Activated CD8-positive, alpha-beta memory T cell treated with anti-CD3 and anti-CD28 coated beads, Interleukin-2, amount 10 ng/mL, durations not matched to agents 7 days and 5 days (primary cell): ENCODE data around the gene RTL10. TPM values are rescaled to one million over a fixed set of nuclear protein-coding genes. Genes with fewer than 3 reads are reported as not detected.

Experiments
- ATAC-seq: fragments of 150-1000 bp; cut with Tn5 transposase; one replicate; pipeline ENCODE4 v1.10.0; 2021; ENCODE audit warnings: moderate library complexity
- CTCF ChIA-PET: fragments of 350-600 bp; sonication (Branson Sonifier 250); formaldehyde crosslinking; loops from one replicate; lab custom pipeline; 2021; ENCODE audit warnings: antibody characterized with exemption; lab: Charles Lee
- DNase-seq: peaks from one replicate; pipeline ENCODE4 v3.0.0-alpha.2; 2020
- H3K27ac Mint-ChIP-seq: one replicate; pipeline ENCODE4 v1.8.0; 2021; ENCODE audit warnings: mild to moderate bottlenecking, mixed read lengths
- H3K27me3 Mint-ChIP-seq: one replicate; pipeline ENCODE4 v1.8.0; 2021; ENCODE audit warnings: mixed read lengths
- H3K36me3 Mint-ChIP-seq: one replicate; pipeline ENCODE4 v1.8.0; 2021; ENCODE audit warnings: mild to moderate bottlenecking, mixed read lengths
- H3K4me1 Mint-ChIP-seq: one replicate; pipeline ENCODE4 v1.8.0; 2021; ENCODE audit warnings: mixed read lengths
- H3K4me3 Mint-ChIP-seq: one replicate; pipeline ENCODE4 v1.8.0; 2021; ENCODE audit warnings: mild to moderate bottlenecking, moderate library complexity, mixed read lengths
- H3K9me3 Mint-ChIP-seq: one replicate; pipeline ENCODE4 v1.8.0; 2022; ENCODE audit warnings: low read depth, mixed read lengths
- total RNA-seq, 2 experiments: library from RNA; stranded (reverse); gene quantifications; one replicate each; pipeline ENCODE4 v1.2.3, GENCODE V29; 2021

RTL10 gene
- total RNA-seq, 2 experiments from 2014 or later: 12.8 to 15.9 TPM

DNA sequence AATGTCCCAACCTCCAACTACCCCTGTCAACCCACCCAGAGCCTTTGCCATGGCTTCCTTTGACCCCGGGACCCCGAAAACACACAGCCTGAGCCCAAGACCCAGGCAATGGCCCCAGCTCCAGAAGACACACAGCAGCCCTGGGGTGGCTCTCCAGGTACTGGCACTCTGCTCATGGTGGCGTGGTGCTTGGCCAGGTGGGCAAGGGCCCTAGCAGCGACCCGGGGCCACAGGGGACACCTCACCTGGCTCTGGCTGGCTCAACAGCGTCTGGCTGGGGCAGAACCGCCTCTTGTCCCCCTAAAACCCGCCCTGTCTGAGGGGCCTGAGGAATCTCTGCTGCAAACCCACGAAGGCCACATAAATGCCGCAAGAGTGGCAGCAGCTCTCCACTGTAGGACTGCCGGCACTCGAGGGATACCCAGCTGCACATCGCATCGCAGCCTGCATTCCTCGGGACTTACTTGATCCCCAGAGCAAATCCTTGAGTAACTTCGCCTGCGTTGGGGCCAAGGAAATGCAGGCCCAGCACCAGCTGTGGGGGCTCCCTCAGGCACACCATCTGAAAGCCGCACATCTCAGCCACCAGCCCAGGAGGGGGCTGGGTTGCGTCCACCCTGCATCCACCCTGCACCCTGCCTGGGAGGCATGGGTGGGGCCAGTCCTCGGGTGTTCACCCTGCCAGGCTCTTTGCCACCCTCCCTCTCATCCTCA lies 23.1 kb upstream of the RTL10 start:
- no peaks in the 10 kb centered on the region for H3K36me3 Mint-ChIP-seq
- no peaks in the 10 kb centered on the region for H3K27me3 Mint-ChIP-seq
- ATAC-seq (no peak), DNase-seq (no peak)
- peaks cover 3% of the 10 kb centered on the region for H3K4me1 Mint-ChIP-seq
- H3K9me3 Mint-ChIP-seq: no peaks in the 10 kb centered on the region
- H3K4me3 Mint-ChIP-seq: no peak overlapping the region
- CTCF ChIA-PET: no interaction called here
- H3K27ac Mint-ChIP-seq: no peak overlapping the region

GRCh38 chr22:19876941-19877625 lies 22.4 kb upstream of the RTL10 start:
- CTCF ChIA-PET: no interaction called here
- no peak for DNase-seq
- H3K27me3 Mint-ChIP-seq: no peaks in the 10 kb centered on the region
- peaks cover 3% of the 10 kb centered on the region for H3K4me1 Mint-ChIP-seq
- no peaks in the 10 kb centered on the region for H3K9me3 Mint-ChIP-seq
- ATAC-seq: no peak
- no peak overlapping the region for H3K4me3 Mint-ChIP-seq
- H3K36me3 Mint-ChIP-seq: no peaks in the 10 kb centered on the region
- H3K27ac Mint-ChIP-seq: no peak overlapping the region

DNA sequence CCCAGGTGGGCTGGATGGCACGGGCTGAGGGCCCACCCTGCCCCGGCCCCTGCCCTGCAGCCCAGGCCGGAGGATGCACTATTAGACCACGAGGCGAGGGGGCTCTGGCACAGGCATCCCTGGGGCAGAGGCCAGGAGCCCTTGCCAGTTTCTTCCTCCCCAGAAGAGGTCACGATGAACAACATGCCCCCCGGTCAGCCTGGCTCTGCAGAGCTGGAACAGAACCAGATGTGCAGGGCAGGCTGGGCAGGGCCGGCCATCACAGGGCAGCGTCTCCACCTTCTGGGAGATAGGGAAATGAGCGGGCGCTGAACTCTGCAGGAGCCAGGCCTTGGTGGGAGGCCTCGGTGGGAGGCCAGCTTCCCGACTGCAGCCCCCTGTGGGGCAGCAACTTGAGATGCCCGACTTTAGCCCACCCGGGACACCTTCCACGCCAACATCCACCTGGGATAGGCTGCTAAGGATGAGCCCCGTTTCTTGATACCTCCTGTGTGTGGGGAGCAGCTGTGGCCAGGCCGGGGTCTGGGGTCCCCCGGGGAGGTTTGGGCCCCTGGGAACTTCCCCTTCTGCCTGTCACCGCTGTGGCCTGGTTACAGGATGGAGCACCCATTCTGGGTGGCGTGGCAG lies 21.8 kb upstream of the RTL10 start:
- Mint-ChIP-seq H3K36me3 (no peaks in the 10 kb centered on the region), H3K4me1 (peaks cover 3% of the 10 kb centered on the region), H3K9me3 (no peaks in the 10 kb centered on the region), H3K27me3 (no peaks in the 10 kb centered on the region), H3K4me3 (no peak overlapping the region), H3K27ac (no peak overlapping the region)
- CTCF ChIA-PET: interaction anchor here (1.2 kb wide), 1 partner anchor 10 kb away, joined by 3 read pairs; no protein-coding TSS in a partner anchor
- no peak for ATAC-seq
- no peak for DNase-seq

DNA sequence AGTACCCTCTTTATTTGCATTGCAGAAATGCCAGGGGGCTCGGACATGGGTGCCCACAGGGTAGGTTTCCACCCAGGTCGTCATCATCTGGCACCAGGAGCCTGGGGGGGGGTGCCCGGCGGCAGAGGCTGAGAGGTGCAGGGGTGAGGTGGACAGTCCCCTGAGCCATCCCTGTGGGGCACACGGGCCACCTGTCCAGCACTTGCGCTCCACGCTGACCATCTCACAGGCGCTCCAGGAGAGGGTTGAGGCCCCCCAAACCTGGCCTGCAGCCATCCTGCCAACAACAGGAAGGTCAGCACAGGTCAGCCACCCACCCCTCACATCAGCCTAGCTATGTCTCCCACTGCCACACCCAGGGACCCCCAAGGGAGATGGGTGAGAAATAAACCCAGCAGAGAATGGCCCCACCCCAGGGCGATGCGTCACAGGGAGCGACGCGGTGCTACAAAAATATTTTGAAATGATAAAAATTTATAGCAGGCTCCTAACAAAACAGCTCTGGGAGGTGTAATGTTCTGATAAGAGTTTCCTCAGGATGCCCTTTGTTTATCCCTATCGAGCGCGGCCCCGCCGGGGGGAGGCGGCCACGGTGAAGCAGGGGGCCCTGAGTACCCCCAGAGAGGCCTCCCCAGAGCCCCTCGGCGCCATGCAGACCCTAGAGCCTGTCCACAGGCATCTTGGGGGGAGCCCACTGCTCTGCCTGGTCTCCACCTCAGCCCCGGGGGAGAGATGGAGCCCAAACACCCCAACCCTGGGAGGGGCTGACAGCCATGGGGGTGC lies 21.0 kb upstream of the RTL10 start:
- H3K27me3 Mint-ChIP-seq: no peaks in the 10 kb centered on the region
- ATAC-seq: no peak
- no peaks in the 10 kb centered on the region for H3K36me3 Mint-ChIP-seq
- no peak overlapping the region for H3K4me3 Mint-ChIP-seq
- H3K27ac Mint-ChIP-seq: no peak overlapping the region
- CTCF ChIA-PET: interaction anchor here (1.2 kb wide), 1 partner anchor 9 kb away, joined by 3 read pairs; no protein-coding TSS in a partner anchor
- H3K9me3 Mint-ChIP-seq: no peaks in the 10 kb centered on the region
- DNase-seq: no peak
- peaks cover 3% of the 10 kb centered on the region for H3K4me1 Mint-ChIP-seq

DNA sequence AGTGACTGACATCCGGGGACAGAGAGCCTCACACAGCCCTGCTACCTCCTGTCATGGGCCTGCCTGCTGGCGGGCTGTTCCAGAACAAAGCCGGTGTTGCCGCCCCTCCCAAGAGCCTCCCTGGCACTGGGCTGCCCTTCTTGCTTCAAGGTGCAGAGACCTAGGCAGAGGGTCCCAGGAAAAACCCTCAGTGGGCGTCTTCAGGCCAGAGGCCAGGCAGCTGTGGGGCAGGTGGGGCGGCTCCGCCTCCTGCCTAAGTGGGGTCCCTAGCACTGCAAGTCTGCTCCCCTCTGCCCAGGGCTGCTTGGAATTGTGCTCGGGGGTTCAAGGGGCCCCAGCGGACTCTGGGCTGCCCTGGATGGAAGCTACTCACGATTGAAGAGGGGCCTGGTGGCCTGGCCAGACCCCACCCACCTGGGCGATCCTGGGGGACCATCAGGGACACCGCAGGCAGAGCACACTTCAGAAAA lies 20.4 kb upstream of the RTL10 start:
- Mint-ChIP-seq H3K4me3 (no peak overlapping the region), H3K9me3 (no peaks in the 10 kb centered on the region), H3K27ac (no peak overlapping the region), H3K36me3 (no peaks in the 10 kb centered on the region), H3K27me3 (no peaks in the 10 kb centered on the region), H3K4me1 (peaks cover 3% of the 10 kb centered on the region)
- DNase-seq (no peak), ATAC-seq (no peak)
- CTCF ChIA-PET: interaction anchor here (1.2 kb wide), 1 partner anchor 9 kb away, joined by 3 read pairs; no protein-coding TSS in a partner anchor

DNA sequence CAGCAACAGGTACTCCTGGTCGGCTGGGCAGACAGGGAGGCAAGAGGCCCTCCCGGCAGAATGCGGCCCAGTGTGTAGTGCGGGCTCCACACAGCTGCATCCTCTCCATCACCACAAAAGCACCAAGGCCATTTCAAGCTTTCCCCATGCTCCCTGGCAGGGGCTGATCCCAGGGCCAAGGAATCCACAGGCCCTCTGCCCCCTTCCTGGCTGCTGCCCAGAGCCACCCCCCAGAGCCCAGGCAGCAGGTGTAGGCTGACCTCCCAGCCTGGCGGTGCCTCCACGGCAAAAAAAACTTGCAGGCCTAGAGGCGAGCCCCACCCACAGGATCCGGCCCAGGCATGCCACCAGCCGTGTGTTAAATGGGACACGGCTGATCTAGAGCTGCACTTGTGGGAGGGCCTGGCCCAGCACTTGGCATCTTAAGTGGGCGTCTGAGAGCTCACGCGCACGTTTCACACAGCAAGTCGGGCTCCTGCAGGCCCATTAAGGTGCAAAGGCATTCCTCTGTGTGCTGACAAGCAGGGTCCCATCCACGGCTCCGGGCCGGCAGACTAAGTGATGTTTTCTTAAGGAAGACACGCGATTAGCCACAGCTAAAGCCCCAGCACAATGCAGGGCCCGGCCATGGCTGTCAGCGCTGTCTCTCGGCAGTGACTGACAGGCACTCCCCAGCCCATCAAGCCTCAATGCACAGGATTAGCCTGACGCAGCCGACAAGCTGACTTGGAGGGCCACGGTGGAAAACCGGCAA lies 19.8 kb upstream of the RTL10 start:
- H3K27ac Mint-ChIP-seq: no peak overlapping the region
- CTCF ChIA-PET: no interaction called here
- H3K4me3 Mint-ChIP-seq: no peak overlapping the region
- no peak for DNase-seq
- peaks cover 3% of the 10 kb centered on the region for H3K4me1 Mint-ChIP-seq
- H3K27me3 Mint-ChIP-seq: no peaks in the 10 kb centered on the region
- peak; percentile 10 for ATAC-seq
- no peaks in the 10 kb centered on the region for H3K9me3 Mint-ChIP-seq
- no peaks in the 10 kb centered on the region for H3K36me3 Mint-ChIP-seq

DNA sequence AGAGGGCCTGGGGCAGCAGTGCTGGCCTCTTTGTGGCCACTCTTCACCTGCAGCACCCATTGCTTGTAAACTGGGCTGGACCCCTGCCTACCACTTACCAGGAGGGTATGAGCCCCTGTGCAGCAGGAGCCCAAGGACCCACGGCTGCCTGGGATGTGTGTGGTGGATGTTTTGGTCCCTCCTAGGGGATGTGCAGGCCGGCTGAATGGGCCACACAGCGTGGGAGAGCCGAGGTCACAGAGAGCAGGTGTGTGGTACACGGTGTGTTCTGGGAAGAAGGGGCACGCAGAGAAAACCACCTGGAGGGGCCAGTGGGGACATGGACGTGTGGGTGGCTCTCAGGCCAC lies 19.3 kb upstream of the RTL10 start:
- Mint-ChIP-seq H3K9me3 (no peaks in the 10 kb centered on the region), H3K4me1 (peaks cover 3% of the 10 kb centered on the region), H3K27ac (no peak overlapping the region), H3K27me3 (no peaks in the 10 kb centered on the region), H3K36me3 (no peaks in the 10 kb centered on the region), H3K4me3 (no peak overlapping the region)
- ATAC-seq (no peak), DNase-seq (no peak)
- CTCF ChIA-PET: no interaction called here

DNA sequence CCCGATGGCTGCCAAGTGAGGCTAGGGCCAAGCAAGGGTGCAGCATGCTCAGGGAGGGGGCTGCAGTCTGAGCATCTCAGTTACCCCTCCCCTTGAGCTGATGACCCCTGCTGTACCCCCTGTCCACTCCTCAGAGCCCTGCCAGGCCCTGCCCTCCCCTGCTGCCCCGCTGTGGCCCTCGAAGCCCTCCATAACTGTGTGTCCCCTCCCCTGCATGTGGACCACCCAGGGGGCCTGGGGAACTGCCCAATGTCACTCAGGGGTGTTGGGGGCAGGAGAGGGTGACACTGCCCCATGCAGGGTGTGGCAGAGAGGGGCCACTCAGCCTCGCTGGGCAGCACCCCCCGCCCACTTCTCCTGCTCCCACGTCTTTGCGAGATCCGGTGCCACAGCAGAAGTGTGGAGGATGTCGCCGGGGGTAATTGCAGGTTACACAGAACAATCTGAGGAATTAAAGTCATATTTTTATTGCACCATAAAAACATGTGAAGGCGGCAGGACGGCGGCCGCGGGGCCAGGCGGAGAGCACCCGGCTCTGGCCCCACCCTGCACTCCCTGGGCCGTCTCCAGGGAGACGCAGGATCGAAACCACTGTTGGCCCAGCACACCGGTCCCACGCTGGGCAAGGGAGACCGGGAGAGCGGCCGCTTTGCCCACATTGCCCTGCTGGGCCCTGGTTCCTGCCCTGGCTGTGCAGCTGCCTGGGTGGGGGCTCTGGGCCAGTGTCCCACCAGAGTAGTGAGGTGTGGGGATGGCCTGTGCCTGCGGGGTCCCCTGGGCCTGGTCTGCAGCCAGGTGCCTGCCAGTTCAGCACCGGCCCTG lies 18.7 kb upstream of the RTL10 start:
- Mint-ChIP-seq H3K27me3 (no peaks in the 10 kb centered on the region), H3K27ac (no peak overlapping the region), H3K36me3 (no peaks in the 10 kb centered on the region), H3K4me1 (peaks cover 3% of the 10 kb centered on the region), H3K9me3 (no peaks in the 10 kb centered on the region), H3K4me3 (no peak overlapping the region)
- DNase-seq: no peak
- no peak for ATAC-seq
- CTCF ChIA-PET: no interaction called here

GRCh38 chr22:19872779-19873137 lies 18.1 kb upstream of the RTL10 start:
- DNase-seq (no peak), ATAC-seq (no peak)
- H3K9me3 Mint-ChIP-seq: no peaks in the 10 kb centered on the region
- H3K4me3 Mint-ChIP-seq: no peak overlapping the region
- H3K27ac Mint-ChIP-seq: no peak overlapping the region
- no peaks in the 10 kb centered on the region for H3K27me3 Mint-ChIP-seq
- H3K4me1 Mint-ChIP-seq: peaks cover 3% of the 10 kb centered on the region
- H3K36me3 Mint-ChIP-seq: no peaks in the 10 kb centered on the region
- CTCF ChIA-PET: no interaction called here

- no peak overlapping the region for H3K27ac Mint-ChIP-seq
- no peaks in the 10 kb centered on the region for H3K27me3 Mint-ChIP-seq
- DNase-seq (no peak), ATAC-seq (no peak)
- H3K36me3 Mint-ChIP-seq: no peaks in the 10 kb centered on the region
- H3K9me3 Mint-ChIP-seq: no peaks in the 10 kb centered on the region
- H3K4me3 Mint-ChIP-seq: no peak overlapping the region
- peaks cover 3% of the 10 kb centered on the region for H3K4me1 Mint-ChIP-seq
- CTCF ChIA-PET: no interaction called here
Measured at GRCh38 chr22:19871845-19872778, 17.4 kb upstream of the RTL10 start.

DNA sequence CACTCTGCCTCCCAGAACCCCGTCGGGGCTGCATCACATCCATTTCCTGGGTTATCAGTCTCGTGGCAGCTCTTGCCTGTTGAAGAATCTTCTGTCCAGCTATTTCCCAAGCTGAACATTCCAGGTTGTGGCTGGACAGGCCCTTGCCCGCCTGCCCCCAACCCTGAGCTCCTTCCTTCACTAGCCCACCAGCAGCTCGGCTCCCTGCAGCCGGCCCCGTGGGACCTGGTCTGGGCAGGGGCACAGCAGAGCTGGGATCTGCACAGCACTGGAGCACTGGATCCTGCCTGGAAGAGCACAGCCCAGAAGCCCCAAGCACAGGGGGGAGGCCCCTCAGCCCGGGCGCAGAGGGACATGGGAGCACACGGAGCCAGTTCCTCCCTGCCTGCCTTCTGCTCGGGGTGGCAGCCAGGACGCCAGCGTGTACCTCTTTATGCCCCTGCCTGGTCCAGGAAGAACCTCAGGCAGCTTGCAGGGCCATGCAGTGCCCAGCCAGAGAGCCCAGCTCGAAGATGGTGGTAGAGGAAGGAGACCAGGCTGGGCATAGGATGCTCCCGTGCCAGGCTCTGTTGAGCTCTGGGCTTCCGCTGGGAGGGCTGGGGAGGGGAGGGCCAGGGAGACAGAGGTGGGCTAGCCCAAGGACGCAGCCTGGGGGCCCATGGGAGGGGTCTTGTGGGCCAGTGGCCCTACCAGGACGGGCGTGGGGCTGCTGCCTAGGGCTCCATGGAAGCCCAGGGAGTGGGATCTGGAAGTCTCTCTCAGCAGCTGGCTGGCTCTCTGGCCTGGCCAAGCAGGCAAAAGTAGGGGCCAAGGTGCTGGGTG lies 16.6 kb upstream of the RTL10 start:
- DNase-seq (no peak), ATAC-seq (no peak)
- Mint-ChIP-seq H3K27ac (no peak overlapping the region), H3K27me3 (no peaks in the 10 kb centered on the region), H3K36me3 (no peaks in the 10 kb centered on the region), H3K4me3 (no peak overlapping the region), H3K4me1 (peaks cover 3% of the 10 kb centered on the region), H3K9me3 (no peaks in the 10 kb centered on the region)
- CTCF ChIA-PET: interaction anchor here (0.6 kb wide), 1 partner anchor 176 kb away, joined by 3 read pairs; no protein-coding TSS in a partner anchor
